NK-92 treated with Interleukin-12 subunit alpha and Interleukin-12 subunit beta, amount 100 ng/mL, for 24 hours (cell line): ENCODE results near the gene WNT9B.

Experiments
- DNase-seq: peaks from one replicate; lab custom pipeline; 2025; lab: John Stamatoyannopoulos, UW

The WNT9B gene, protein sequence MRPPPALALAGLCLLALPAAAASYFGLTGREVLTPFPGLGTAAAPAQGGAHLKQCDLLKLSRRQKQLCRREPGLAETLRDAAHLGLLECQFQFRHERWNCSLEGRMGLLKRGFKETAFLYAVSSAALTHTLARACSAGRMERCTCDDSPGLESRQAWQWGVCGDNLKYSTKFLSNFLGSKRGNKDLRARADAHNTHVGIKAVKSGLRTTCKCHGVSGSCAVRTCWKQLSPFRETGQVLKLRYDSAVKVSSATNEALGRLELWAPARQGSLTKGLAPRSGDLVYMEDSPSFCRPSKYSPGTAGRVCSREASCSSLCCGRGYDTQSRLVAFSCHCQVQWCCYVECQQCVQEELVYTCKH

GRCh38 chr17:46851029-46851741 lies at the start of gene WNT9B:
Gene WNT9B (plus strand): TSS chr17:46851583. CDS start chr17:46851639, 56 bp downstream.
- no peak for DNase-seq

GRCh38 chr17:46802800-46803199 lies 48.6 kb upstream of the WNT9B start:
- DNase-seq, result no peak

DNA sequence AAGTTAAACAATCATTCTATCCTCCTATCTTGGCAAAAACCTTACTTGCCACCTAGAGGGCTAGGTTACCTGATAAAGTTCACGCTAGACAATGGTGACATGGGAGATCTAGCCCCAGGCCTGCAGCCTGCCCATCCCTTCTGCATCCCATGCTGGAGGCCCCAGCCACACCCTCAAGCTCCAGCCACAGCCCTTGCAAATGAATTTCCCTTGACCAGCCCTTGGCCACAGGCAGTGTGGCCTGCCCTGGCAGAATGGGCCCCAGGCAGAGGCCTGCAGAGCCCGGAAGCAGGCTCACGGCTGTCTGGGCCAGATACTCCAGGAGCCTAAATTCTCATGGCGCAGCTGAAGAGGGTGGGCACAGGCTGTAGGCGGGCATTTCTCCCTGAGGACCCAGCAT lies 47.8 kb upstream of the WNT9B start:
- no peak for DNase-seq

DNA sequence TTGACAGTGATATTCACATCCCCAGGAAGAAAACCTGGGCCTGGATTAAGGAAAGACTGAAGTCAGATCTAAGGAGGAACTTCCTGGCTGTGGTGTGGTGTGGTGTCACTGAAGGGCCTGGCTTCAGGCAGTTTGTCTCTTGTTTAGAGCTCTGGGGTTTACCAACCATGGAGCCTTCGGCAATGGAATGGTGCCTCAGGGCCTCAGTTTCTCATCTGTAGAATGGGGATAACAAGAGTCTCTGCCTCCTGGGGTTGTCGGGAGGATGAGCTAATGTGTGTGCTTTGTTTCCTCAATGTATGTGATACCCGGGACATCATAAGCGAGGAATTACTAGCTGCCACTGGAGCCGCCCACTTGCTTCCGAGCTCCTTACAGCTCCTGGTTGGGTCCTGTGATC lies 45.6 kb upstream of the WNT9B start:
- DNase-seq, result no peak

GRCh38 chr17:46809110-46809571 lies 42.2 kb upstream of the WNT9B start:
- no peak for DNase-seq

DNA sequence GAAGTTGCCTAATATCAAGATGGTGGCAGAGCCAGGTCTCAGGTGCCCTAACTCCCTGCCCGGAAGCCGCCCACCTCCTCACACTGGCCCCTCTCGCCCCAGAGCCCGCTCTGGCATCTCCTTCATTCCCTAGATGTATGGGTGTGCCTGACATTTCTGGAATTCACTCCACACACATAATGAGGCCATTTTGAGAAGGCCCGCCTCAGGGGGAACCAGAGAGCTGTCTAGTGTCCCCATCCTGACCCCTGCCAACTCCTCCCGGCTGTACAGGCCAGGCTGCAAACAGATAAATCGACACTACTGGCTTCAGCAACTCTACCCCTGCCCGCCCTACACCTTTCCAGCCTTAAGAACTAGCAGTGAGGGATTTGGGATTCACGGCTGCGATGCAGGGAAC lies 40.5 kb upstream of the WNT9B start:
- DNase-seq, result no peak

- no peak for DNase-seq
Observed at GRCh38 chr17:46811978-46812583, 39.3 kb upstream of the WNT9B start.

DNA sequence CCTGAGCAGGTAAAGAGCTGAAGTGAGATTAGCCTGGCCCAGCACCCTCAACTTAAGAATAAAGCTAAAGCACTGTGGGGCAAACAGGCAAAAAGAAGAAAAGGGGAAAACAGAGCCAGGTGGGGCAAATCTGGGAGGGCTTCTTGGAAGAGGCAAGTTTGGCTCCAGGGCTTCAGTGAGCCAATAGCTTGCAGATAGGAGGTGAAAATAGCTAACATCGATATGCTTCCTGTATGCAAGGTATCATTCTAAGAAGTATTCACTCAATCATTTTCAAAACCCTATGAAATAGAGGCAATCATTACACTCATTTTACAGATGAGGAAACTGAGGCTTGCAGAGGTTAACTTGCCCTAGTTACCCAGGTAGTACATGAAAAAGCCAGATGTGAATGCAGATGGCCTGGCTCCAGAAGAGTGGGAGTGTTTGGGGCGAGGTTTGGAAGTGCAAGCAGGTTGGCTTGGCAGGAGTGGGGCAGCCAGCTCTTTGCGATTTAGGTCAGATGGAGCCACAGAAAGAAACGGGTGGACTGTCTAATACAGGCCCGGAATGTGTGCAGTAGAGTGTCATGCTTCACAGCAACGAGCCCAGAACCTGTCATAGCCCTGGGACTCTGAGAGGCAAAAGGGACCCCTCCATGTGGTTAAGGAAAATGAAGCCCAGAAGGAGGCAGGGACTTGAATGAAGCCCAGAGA lies 38.6 kb upstream of the WNT9B start:
- no peak for DNase-seq

- no peak for DNase-seq
Observed at GRCh38 chr17:46813920-46814319, 37.5 kb upstream of the WNT9B start.

- DNase-seq, result no peak
Observed at GRCh38 chr17:46814446-46814845, 36.9 kb upstream of the WNT9B start.

DNA sequence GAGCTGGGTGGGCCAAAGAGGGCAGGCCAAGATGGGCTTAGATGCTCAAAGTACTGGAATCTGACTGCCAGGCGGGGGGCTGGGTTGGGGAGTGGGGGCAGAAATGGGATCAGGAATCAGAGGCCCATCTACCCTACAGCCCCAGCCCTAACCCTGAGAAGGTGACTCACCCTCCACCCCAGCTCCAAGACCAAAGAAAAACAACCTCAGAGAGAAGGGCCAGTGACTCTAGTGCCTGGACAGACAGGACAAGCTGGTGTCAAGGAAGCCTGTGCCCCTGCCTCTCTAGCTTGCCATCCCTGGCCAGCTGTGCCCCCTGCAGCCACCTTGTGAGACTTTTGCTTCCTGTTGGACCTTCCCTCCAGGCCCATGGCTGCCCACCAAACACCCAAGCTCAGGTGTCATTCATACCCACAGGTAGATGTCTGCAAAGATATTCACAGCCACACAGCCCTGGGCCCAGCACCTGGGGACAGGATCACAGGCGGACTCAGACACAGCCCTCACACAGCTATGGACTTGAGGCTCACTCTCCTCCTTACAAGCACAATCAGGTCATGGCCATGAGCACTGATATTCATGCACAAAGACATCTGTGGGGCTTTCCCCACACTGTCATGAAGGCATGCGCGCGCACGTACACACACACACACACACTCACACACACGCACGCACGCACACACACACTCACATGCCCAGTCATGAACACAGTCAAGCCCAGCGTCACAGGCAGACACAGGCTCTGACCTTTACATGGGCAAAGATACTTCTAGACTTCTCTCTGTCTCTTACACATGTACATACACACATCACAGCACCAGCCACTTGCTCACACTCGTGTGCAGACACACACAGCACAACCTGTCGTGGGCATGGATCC lies 35.7 kb upstream of the WNT9B start:
- no peak for DNase-seq

DNA sequence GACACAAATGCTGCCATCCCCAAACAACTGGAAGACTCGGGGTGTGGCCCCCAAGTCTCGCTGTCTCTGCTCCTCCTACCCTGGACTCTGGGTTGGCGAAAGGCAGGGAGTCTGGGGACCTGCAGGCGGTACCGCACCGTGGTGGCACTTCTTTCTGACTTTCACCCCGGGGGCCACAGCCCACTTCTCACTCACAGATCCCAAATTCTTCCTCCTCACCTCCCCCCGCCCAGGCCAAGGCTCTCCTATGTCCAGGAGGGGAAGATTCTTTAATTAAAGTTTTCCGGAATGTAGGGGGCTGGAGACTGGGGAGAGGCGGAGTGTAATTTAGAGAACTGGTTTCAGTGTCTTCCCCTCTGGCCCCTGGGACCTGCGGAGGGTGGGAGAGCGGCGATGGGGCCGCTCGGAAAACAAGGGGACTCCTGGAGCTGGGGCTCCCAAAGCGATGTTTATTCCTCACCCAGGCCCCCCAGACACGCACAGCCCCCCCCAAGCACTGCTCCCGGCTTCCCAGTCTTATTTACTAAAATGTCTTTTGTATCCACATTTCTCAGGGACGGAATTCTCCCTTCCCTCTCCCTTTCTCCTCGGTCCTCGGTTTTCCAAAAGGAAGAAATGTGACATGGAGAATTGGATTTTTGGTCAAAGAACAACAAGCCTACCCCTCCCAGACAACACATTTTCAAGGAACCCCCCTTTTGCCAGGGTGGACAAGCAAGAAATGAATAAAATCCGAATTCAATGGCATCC lies 34.1 kb upstream of the WNT9B start:
- no peak for DNase-seq

DNA sequence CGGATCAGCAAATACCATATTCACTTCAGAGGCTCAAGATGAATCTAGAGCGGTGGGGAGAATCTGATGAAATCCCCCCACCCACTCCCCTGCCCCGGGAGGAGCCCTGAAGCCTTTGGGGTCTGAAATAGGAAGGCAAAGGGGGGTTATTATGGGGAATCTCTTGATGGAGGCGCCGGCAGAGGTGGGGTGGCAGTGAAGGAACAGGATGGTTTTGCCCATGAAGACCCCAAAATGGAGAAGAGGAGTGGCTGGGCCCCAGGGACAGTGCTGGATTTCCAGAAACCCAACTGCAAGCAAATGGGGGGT lies 33.5 kb upstream of the WNT9B start:
- DNase-seq, result no peak

DNA sequence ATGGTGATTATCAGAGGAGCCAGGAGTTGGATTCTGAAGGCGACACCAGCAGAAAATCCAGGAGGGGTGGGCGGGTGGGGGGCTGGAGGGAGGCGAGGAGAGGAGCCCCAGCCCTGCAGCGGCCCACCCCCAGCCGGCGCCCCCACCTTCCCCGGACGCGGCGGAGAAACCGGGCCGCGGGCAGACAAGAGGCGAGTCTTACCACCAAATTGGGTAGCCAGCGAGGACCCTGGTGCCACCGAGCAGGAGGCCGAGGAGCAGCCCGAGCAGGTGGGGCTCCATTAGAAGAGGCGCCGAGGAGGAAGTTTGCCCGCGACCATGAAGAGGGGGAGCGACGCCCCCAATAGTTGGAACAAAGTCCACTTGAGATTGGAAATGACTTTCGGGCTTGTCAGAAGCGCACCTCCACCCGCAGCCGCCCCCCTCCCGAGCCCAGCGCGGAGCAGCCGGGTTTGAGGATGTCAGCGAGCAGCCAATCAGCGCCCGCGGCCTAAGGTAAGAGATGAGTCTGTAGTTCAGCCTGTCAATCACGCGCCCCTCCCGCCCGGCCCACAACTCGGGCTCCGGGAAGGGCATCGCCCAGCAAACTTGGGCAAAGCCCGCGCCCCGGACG lies 33.0 kb upstream of the WNT9B start, which contains the start of gene WNT3:
Gene WNT3, minus strand, starts transcription at position 377 of the 613 bp plus-strand sequence. Its CDS starts 95 bp downstream, at position 282.
- DNase-seq, result no peak

DNA sequence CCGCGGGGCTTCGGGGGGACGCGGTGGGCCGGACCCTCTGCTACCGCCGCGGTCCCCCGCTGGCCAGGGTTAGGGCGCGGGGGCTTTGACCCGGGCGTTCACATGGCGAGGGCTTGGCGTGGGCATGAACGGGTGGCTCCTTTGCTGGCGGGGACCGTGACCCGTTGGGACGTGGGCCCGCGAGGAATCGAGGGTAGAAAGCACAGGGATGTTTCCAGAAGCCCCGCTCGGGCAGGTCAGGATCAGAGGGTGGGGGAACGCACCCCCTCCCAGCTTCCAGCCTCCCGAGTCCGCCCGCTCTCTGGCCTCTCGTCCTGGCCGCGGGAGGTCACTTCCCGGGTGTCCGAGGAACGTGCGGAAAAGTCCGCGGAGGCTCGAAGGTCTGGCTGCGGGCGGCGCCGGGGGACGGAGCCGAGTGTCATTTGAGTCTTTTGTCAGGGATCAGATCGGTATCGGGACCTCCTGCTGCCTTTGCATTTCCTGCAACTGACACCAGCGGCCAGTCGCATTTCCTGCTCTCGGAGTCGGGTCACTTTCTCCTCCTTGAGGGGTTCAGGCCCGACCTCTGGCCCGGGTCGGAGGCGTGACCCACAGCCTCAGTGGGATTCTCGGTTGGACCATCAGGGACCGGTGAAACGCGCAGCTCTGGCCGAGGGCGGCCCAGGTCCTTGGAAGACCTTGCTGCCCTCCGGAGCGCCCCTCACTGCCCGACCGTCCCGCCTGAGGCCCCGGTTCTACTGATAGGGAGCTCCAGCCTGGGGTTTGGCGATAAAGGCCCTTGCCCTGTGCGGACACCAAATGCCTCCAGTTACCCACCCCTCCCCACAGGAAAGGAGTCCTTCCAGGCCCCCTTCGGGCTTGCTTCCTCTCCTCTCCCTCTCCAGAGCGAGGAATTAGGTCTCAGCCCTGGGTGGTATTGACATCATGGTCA lies 32.2 kb upstream of the WNT9B start:
- no peak for DNase-seq

DNA sequence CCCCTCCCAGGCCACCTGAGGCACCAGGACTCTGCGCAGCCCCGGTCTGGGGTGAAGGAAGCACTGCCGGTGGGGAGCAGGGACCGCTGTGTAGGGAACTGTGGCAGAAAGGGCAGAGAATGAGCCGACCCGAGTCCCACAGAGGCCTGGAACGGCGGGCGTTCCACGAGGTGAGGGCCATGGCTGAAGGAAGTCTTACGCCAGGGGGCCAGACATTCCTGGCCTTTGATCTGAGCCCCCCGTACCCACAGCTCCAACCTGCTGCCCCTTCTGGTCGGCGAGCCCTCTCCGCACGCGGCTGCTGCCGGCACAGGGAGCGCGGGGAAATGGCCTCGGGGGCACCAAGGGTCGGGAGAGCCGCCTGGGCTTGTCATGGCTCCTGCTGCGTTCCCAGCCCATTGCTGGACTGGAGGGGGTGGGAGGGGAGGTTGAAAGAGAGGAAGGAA lies 31.5 kb upstream of the WNT9B start:
- no peak for DNase-seq

DNA sequence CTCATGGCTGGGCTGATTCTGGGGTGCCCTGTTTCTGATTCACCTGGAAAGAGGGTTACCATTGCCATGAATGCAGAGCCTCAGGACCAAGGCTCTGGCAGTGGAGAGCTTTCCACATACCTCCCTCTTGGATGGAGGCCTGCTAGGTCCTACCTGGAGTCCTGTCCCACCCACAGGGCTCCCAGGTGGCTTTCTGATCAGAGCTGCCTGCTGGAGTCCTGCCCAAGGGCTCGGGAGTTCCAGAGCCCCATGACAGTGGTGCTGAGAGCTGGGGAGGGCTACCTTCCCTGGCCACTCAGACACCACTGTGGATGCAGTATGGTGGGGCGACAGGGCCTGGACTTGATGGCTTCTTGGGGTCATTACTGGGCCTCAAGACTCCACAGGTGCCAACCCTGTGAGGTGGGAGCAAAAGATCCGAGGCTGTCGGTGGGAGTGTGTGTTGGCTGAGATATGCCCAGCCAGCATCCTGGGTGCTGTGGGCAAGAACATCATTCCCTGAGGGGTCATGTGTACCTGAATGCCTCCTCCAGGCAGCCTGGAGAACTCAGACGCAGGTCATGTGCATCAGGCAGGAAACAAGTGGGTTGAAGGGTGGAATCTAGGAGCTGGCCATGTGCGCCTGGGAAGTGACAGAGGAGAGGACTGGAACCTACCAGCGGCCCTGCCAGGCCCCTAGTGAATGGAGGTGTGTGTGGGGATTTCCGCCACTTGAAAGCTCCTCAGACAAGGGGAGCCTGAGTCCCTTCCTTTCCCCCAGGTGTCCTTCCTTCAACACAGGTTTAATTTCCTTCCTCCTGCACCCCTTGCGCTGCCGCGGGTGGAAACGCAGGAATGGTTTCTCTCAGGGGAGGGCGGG lies 30.6 kb upstream of the WNT9B start:
- DNase-seq, result no peak
